ENCODE results near the gene TACC3.

TACC3 gene

GRCh38 chr4:1778642-1779392, 57.5 kb downstream of the TACC3 start:
- no peak for DNase-seq

- DNase-seq: no peak
Measured at GRCh38 chr4:1779588-1780382, 58.5 kb downstream of the TACC3 start.

- DNase-seq: no peak
Measured at GRCh38 chr4:1780435-1780834, 59.1 kb downstream of the TACC3 start.

GRCh38 chr4:1783015-1783414, 61.7 kb downstream of the TACC3 start:
- no peak for DNase-seq

- no peak for DNase-seq
Measured at GRCh38 chr4:1783970-1784369, 62.6 kb downstream of the TACC3 start.

GRCh38 chr4:1784395-1784788, 63.1 kb downstream of the TACC3 start:
- DNase-seq: no peak

GRCh38 chr4:1784789-1785591, 63.7 kb downstream of the TACC3 start:
- DNase-seq: no peak

- DNase-seq: no peak
Measured at GRCh38 chr4:1785592-1785991, 64.3 kb downstream of the TACC3 start.

GRCh38 chr4:1786544-1787362, 65.4 kb downstream of the TACC3 start:
- no peak for DNase-seq

GRCh38 chr4:1787411-1788077, 66.2 kb downstream of the TACC3 start:
- no peak for DNase-seq

GRCh38 chr4:1788254-1788973, 67.1 kb downstream of the TACC3 start:
- no peak for DNase-seq

- no peak for DNase-seq
Measured at GRCh38 chr4:1789552-1789951, 68.2 kb downstream of the TACC3 start.

- no peak for DNase-seq
Measured at GRCh38 chr4:1790005-1790404, 68.7 kb downstream of the TACC3 start.

- DNase-seq: no peak
Measured at GRCh38 chr4:1792158-1792831, 71.0 kb downstream of the TACC3 start.

GRCh38 chr4:1792832-1793495, 71.6 kb downstream of the TACC3 start, which contains the start of gene FGFR3:
FGFR3 (plus strand) TSS chr4:1793293; CDS start chr4:1793935, 642 bp downstream.
- peak; percentile 48 for DNase-seq

- DNase-seq: peak; percentile 40
Measured at GRCh38 chr4:1793496-1793840, 72.1 kb downstream of the TACC3 start.

- DNase-seq: no peak
Measured at GRCh38 chr4:1793940-1794808, 72.9 kb downstream of the TACC3 start.

Data from activated naive CD4-positive, alpha-beta T cell treated with anti-CD3 and anti-CD28 coated beads, Interleukin-2, amount 50 U/mL, for 16 hours (primary cell).